Adrenal gland (tissue), 12 donors: ENCODE results near the gene CACNA1B. TPM values are rescaled to one million over a fixed set of nuclear protein-coding genes. Genes with fewer than 3 reads are reported as not detected.

ENCODE experiments used
- DNase-seq, 7 donors: peaks; one replicate each; pipeline ENCODE4 v3.0.0-alpha.2; 2019 to 2020
- H3K27ac ChIP-seq, 5 donors: fragments of 200-600 bp; sonication (generic) in 4 of 5; 1 replicate in 3 of 5; 2 replicates in 2 of 5; pipeline versions ENCODE4 v1.5.1 to v1.8.0; 2016 to 2020; ENCODE audit warnings: mild to moderate bottlenecking in 1 of 5
- H3K27me3 ChIP-seq: fragments of 200-600 bp; 2 replicates; pipeline ENCODE4 v1.8.0; 2021
- H3K36me3 ChIP-seq, 2 donors: fragments of 200-600 bp; replicated peaks in 1 of 2; 1 replicate in 1 of 2; 2 replicates in 1 of 2; pipeline versions ENCODE4 v1.5.1 to v1.8.0; 2018 to 2022
- H3K4me1 ChIP-seq, 2 donors: fragments of 200-600 bp; replicated peaks in 1 of 2; 1 replicate in 1 of 2; 2 replicates in 1 of 2; pipeline versions ENCODE4 v1.5.1 to v1.8.0; 2018 to 2021
- H3K4me3 ChIP-seq, 4 donors: fragments of 200-600 bp; sonication (generic) in 3 of 4; one replicate each; pipeline ENCODE4 v1.5.1; 2016 to 2018
- H3K9me3 ChIP-seq, 3 donors: fragments of 200-600 bp; sonication (generic) in 1 of 3; replicated peaks in 1 of 3; 1 replicate in 2 of 3; 2 replicates in 1 of 3; pipeline versions ENCODE4 v1.5.1 to v1.8.0; 2016 to 2021
- CTCF ChIP-seq, 6 experiments: fragments of 450-650 bp in 4 of 6; fragments of 200-600 bp in 2 of 6; sonication (generic) in 1 of 6; IDR thresholded peaks; 1 replicate in 5 of 6; 2 replicates in 1 of 6; pipeline versions ENCODE4 v1.5.1 to v1.8.0; 2016 to 2021; ENCODE audit warnings: antibody characterized with exemption in 6 of 6, mild to moderate bottlenecking in 2 of 6, moderate library complexity in 1 of 6
- POLR2A ChIP-seq, 2 donors: fragments of 450-650 bp; IDR thresholded peaks; one replicate each; pipeline ENCODE4 v1.6.1; 2017; ENCODE audit warnings: antibody characterized with exemption in 2 of 2, mild to moderate bottlenecking in 2 of 2, moderate library complexity in 1 of 2
- WGBS, 4 donors: extraction: QIAGEN DNeasy Blood & Tissue Kit in 2 of 4; methylation state at CpG; one replicate each; pipeline versions ENCODE4 v1.1.5 to v1.1.7; 2013 to 2017; 5-methylcytosine and 5-hydroxymethylcytosine counted together
- intact Hi-C, 2 donors: fragments of 100-400 bp; cut with DNase I; formaldehyde crosslinking; loops; one replicate each; pipeline versions ENCODE4 v1.14.1 to v1.15.0; 2022 to 2023
- polyA plus RNA-seq, 3 donors: library from polyadenylated mRNA; stranded (reverse); fragments of 200-250 nt in 2 of 3; fragments of 350-450 nt in 1 of 3; fragmentation: Illumina TruSeq in 1 of 3; extraction: RNeasy Lipid Tissue Mini Kit (QIAGEN cat#74804) in 1 of 3; gene quantifications; one replicate each; pipeline ENCODE4 v1.2.3, GENCODE V29; 2013 to 2014
- total RNA-seq, 9 donors: library from RNA; depleted of rRNA in 4 of 9; stranded (reverse); fragments of >200 nt in 4 of 9; fragments of 120-200 nt in 1 of 9; fragmentation: NEBNext Ultra II Directional in 1 of 9; extraction: Animal tissue kit (Norgen Biotek cat#: 25700) in 1 of 9; gene quantifications; one replicate each; pipeline versions ENCODE4 v1.1.0 to v1.2.4, GENCODE V29; 2013 to 2023
- donor health status: healthy with polysubstance abuse.
- donor health status: Bipolar disorder and iron deficiency.
- donor health status: DM: yes; HTN: yes; CAD: no.
- donor health status: DM: no; HTN: no; CAD: no.
- donor health status: DM: no; HTN: no; CAD: no.
- donor health status: DM: yes; HTN: yes; CAD: no.

The CACNA1B gene
- total and polyA plus RNA-seq, 12 donors = 0.04 to 4.9 (median 1.1) TPM; not detected in 1

- DNase-seq = peak in 1 of 7 donors; percentile 37
- Histone ChIP-seq H3K9me3 (no peaks in the 10 kb centered on the region), H3K36me3 (no peaks in the 10 kb centered on the region), H3K27ac (no peak overlapping the region), H3K27me3 (no peaks in the 10 kb centered on the region), H3K4me3 (no peak overlapping the region), H3K4me1 (no peaks in the 10 kb centered on the region)
- intact Hi-C loops = no loop called here
- TF ChIP-seq POLR2A (IDR thresholded peaks at IDR 0.05) (no peak), CTCF (IDR thresholded peaks at IDR 0.05) (no peak)
- 76 to 90% (median 87%) methylated on average over 7 to 12 of the region's 12 CpGs for WGBS, 4 donors
These were observed 75.5 kb downstream of the CACNA1B start for GRCh38 chr9:137952976-137953666.

GRCh38 chr9:137953683-137954438, 76.3 kb downstream of the CACNA1B start:
- Histone ChIP-seq H3K36me3 (no peaks in the 10 kb centered on the region), H3K27me3 (no peaks in the 10 kb centered on the region), H3K4me1 (no peaks in the 10 kb centered on the region), H3K9me3 (no peaks in the 10 kb centered on the region), H3K4me3 (no peak overlapping the region), H3K27ac (no peak overlapping the region)
- intact Hi-C loops = no loop called here
- peak in 1 of 7 donors; percentile 25 for DNase-seq
- 73 to 85% (median 85%) methylated on average over 3 to 10 of the region's 10 CpGs; no CpG with 5 or more reads in 1 of the 4 donors for WGBS, 4 donors
- no peak for TF ChIP-seq CTCF (IDR thresholded peaks at IDR 0.05)
- no peak for TF ChIP-seq POLR2A (IDR thresholded peaks at IDR 0.05)

- Histone ChIP-seq H3K4me3 (no peak overlapping the region), H3K27ac (no peak overlapping the region), H3K9me3 (no peaks in the 10 kb centered on the region), H3K36me3 (no peaks in the 10 kb centered on the region), H3K27me3 (no peaks in the 10 kb centered on the region), H3K4me1 (no peaks in the 10 kb centered on the region)
- intact Hi-C loops = no loop called here
- DNase-seq = peak in 1 of 7 donors; percentile 48
- WGBS, 4 donors = 52 to 76% (median 66%) methylated on average over 3 to 5 of the region's 5 CpGs
- no peak for TF ChIP-seq CTCF (IDR thresholded peaks at IDR 0.05)
- TF ChIP-seq POLR2A (IDR thresholded peaks at IDR 0.05) = no peak
These were observed 77.6 kb downstream of the CACNA1B start for GRCh38 chr9:137955224-137955570.

GRCh38 chr9:137955586-137955985, 78.0 kb downstream of the CACNA1B start:
- Histone ChIP-seq H3K36me3 (no peaks in the 10 kb centered on the region), H3K4me1 (no peaks in the 10 kb centered on the region), H3K4me3 (no peak overlapping the region), H3K27ac (no peak overlapping the region), H3K9me3 (no peaks in the 10 kb centered on the region), H3K27me3 (no peaks in the 10 kb centered on the region)
- no peak for TF ChIP-seq POLR2A (IDR thresholded peaks at IDR 0.05)
- TF ChIP-seq CTCF (IDR thresholded peaks at IDR 0.05) = no peak
- DNase-seq = peak in 1 of 7 donors; percentile 24
- intact Hi-C loops = no loop called here
- 88 to 95% (median 93%) methylated on average over 13 to 14 of the region's 14 CpGs for WGBS, 4 donors
